Endothelial cell of umbilical vein (primary cell): ENCODE data around the gene FAM219B. TPM values are rescaled to one million over a fixed set of nuclear protein-coding genes. Genes with fewer than 3 reads are reported as not detected.
"Not testable (repeated sequence)": the region's sequence is repeated elsewhere in the genome, so short reads cannot be mapped to it uniquely, and the experiment has no call there.

Experiments
- BruUV-seq: library from RNA; stranded (reverse); fragments of 400-500 nt; replicated peaks from 2 replicates; lab custom pipeline; 2021; lab: Mats Ljungman, UMichigan
- CTCF ChIA-PET: fragments of 300-600, 350-600 bp; sonication (Branson Sonifier 250); formaldehyde crosslinking; loops from one replicate; lab custom pipeline; 2021; ENCODE audit warnings: antibody characterized with exemption, inconsistent platforms; lab: Charles Lee
- POLR2A ChIA-PET: fragments of 300-600, 350-600 bp; sonication (Branson Sonifier 250); formaldehyde crosslinking; loops from one replicate; lab custom pipeline; 2021; ENCODE audit warnings: antibody characterized with exemption, inconsistent platforms; lab: Charles Lee
- DNase-seq: peaks from one replicate; pipeline ENCODE4 v3.0.0-alpha.2; 2011; ENCODE audit warnings: low read depth, low spot score
- FAIRE-seq: peaks from 2 replicates; lab custom pipeline; 2011; peaks lifted over from hg19 to GRCh38; lab: Jason Lieb, UNC
- H2AFZ ChIP-seq: 2 replicates; pipeline ENCODE4 v1.6.0; 2012; ENCODE audit warnings: low read depth, low read length, control low read depth, inconsistent platforms
- H3K27ac ChIP-seq: 2 replicates; pipeline ENCODE4 v1.5.1; 2011; ENCODE audit warnings: low read depth, mild to moderate bottlenecking, control low read depth, low read length, moderate library complexity; ENCODE audit not compliant: insufficient read depth
- H3K27me3 ChIP-seq, 2 experiments: 2 replicates each; pipeline versions ENCODE4 v1.6.0 to v1.6.1; 2011; ENCODE audit warnings: low read length in 2 of 2, mixed read lengths in 1 of 2; ENCODE audit not compliant: control insufficient read depth in 2 of 2, insufficient read depth in 2 of 2
- H3K36me3 ChIP-seq, 2 experiments: 2 replicates in 1 of 2; 3 replicates in 1 of 2; pipeline ENCODE4 v1.5.1; 2011; ENCODE audit warnings: low read length in 2 of 2, mild to moderate bottlenecking in 1 of 2, moderate library complexity in 1 of 2; ENCODE audit not compliant: control insufficient read depth in 2 of 2, insufficient read depth in 2 of 2; ENCODE audit errors: extremely low read depth in 1 of 2
- H3K4me1 ChIP-seq: 3 replicates; pipeline ENCODE4 v1.5.1; 2011; ENCODE audit warnings: mild to moderate bottlenecking, low read length; ENCODE audit not compliant: control insufficient read depth, insufficient read depth; ENCODE audit errors: extremely low read depth
- H3K4me2 ChIP-seq: 2 replicates; pipeline ENCODE4 v1.6.1; 2011; ENCODE audit warnings: low read length, control low read depth, mixed read lengths; ENCODE audit not compliant: insufficient read depth
- H3K4me3 ChIP-seq, 3 experiments: fragments of 200-600 bp in 1 of 3; sonication (generic), shearing (Covaris generic) in 1 of 3; replicated peaks in 1 of 3; 2 replicates each; pipeline ENCODE4 v1.5.1; 2011 to 2016; ENCODE audit warnings: control low read depth in 3 of 3, low read length in 3 of 3, mild to moderate bottlenecking in 2 of 3, inconsistent platforms in 1 of 3, low read depth in 1 of 3, moderate library complexity in 1 of 3; ENCODE audit not compliant: insufficient read depth in 1 of 3
- H3K79me2 ChIP-seq: 2 replicates; pipeline ENCODE4 v1.6.0; 2012; ENCODE audit warnings: low read length, inconsistent platforms; ENCODE audit not compliant: control insufficient read depth, insufficient read depth
- H3K9ac ChIP-seq: replicated peaks from 2 replicates; pipeline ENCODE3; 2011; ENCODE audit warnings: low read length, control low read depth; ENCODE audit not compliant: insufficient read depth; ENCODE audit errors: extremely low read depth
- H3K9me1 ChIP-seq: replicated peaks from 3 replicates; pipeline ENCODE4 v1.6.0; 2011; ENCODE audit warnings: mild to moderate bottlenecking, low read length; ENCODE audit not compliant: control insufficient read depth, insufficient read depth; ENCODE audit errors: extremely low read depth
- H3K9me3 ChIP-seq: replicated peaks from 2 replicates; pipeline ENCODE4 v1.5.1; 2012; ENCODE audit warnings: low read length, inconsistent platforms; ENCODE audit not compliant: control insufficient read depth, insufficient read depth
- H4K20me1 ChIP-seq: replicated peaks from 2 replicates; pipeline ENCODE3; 2011; ENCODE audit warnings: mild to moderate bottlenecking, low read length; ENCODE audit not compliant: control insufficient read depth, insufficient read depth; ENCODE audit errors: extremely low read depth
- CTCF ChIP-seq, 2 donors: IDR thresholded peaks; 1 replicate in 1 of 2; 2 replicates in 1 of 2; pipeline ENCODE4 v1.5.1; 2011; ENCODE audit warnings: low read length in 2 of 2, mild to moderate bottlenecking in 2 of 2, moderate library complexity in 2 of 2, control low read depth in 1 of 2, inconsistent platforms in 1 of 2, low read depth in 1 of 2; ENCODE audit not compliant: insufficient read depth in 1 of 2; ENCODE audit errors: extremely low read depth in 1 of 2
- FOS ChIP-seq: IDR thresholded peaks from 2 replicates; pipeline ENCODE4 v1.6.1; 2011; ENCODE audit warnings: mild to moderate bottlenecking, low read length, moderate library complexity, borderline replicate concordance; ENCODE audit not compliant: insufficient read depth
- GATA2 ChIP-seq: IDR thresholded peaks from 2 replicates; pipeline ENCODE4 v1.7.0; 2011; ENCODE audit warnings: low read depth, mild to moderate bottlenecking, moderate library complexity, mixed read lengths, low read length; ENCODE audit not compliant: insufficient read length, insufficient read depth
- JUN ChIP-seq: IDR thresholded peaks from 2 replicates; pipeline ENCODE4 v1.6.1; 2011; ENCODE audit warnings: borderline replicate concordance, low read depth; ENCODE audit not compliant: insufficient read length, insufficient read depth
- MYC ChIP-seq: IDR thresholded peaks from one replicate; pipeline ENCODE4 v1.6.1; 2011; ENCODE audit warnings: mild to moderate bottlenecking, low read depth, low read length
- POLR2A ChIP-seq: IDR thresholded peaks from 2 replicates; pipeline ENCODE4 v1.6.1; 2012; ENCODE audit warnings: low read depth, mild to moderate bottlenecking, control low read depth, low read length
- dilution Hi-C: fragments of 300-500 bp; cut with MboI; formaldehyde crosslinking; loops from one replicate; pipeline ENCODE4 v1.15.0; 2019; ENCODE audit warnings: low sequenced_read_pairs; ENCODE audit not compliant: extremely low pct_ligation_motif_present
- intact Hi-C: fragments of 100-400 bp; cut with micrococcal nuclease; formaldehyde crosslinking; loops from one replicate; pipeline ENCODE4 v1.10.0; 2022
- polyA plus RNA-seq, 4 experiments: library from polyadenylated mRNA; depleted of rRNA in 3 of 4; stranded (reverse) in 3 of 4; unstranded in 1 of 4; fragments of >200 nt; gene quantifications; 2 replicates each; pipeline versions ENCODE4 v1.2.1 to v1.2.3, GENCODE V29; 2011 to 2012; ENCODE audit warnings: missing spikeins in 1 of 4
- total RNA-seq: library from RNA; stranded (reverse); gene quantifications from 2 replicates; pipeline ENCODE4 v1.2.3, GENCODE V29; 2021

The FAM219B gene
- total and polyA plus RNA-seq, 2 donors (not counting 3 experiments of a cell fraction or from before 2014, with no cell fraction given): 57.7 to 73.0 TPM

GRCh38 chr15:74913799-74914198, 7.1 kb upstream of the FAM219B start:
- POLR2A ChIA-PET, H3K27me3 ChIP-seq, H3K9me3 ChIP-seq, dilution Hi-C loops, H3K79me2 ChIP-seq, intact Hi-C loops, H3K4me1 ChIP-seq, H3K4me3 ChIP-seq, H3K27ac ChIP-seq, DNase-seq, H2AFZ ChIP-seq, FAIRE-seq, H3K4me2 ChIP-seq, BruUV-seq, H4K20me1 ChIP-seq, H3K9ac ChIP-seq, H3K9me1 ChIP-seq, H3K36me3 ChIP-seq: not testable (repeated sequence)
- CTCF ChIA-PET: interaction anchor here (6.9 kb wide), 1 partner anchor 13 kb away, joined by 35 read pairs; no protein-coding TSS in a partner anchor

- dilution Hi-C loops: no loop called here
- ChIA-PET POLR2A (no interaction called here), CTCF (interaction anchor here (0.7 to 6.9 kb wide), 2 partner anchors 12 to 144 kb away, joined by 3 to 35 read pairs; no protein-coding TSS in a partner anchor)
- Histone ChIP-seq H3K27ac (no peak overlapping the region), H3K9me1 (no peaks in the 10 kb centered on the region), H3K4me3 (no peak overlapping the region), H3K4me2 (no peak overlapping the region), H3K4me1 (no peaks in the 10 kb centered on the region), H3K9me3 (no peaks in the 10 kb centered on the region), H3K9ac (no peak overlapping the region), H4K20me1 (no peaks in the 10 kb centered on the region), H3K36me3 (peaks cover 3 to 9% of the 10 kb centered on the region in 2 experiments), H3K79me2 (no peaks in the 10 kb centered on the region), H3K27me3 (no peaks in the 10 kb centered on the region), H2AFZ (no peak overlapping the region)
- no peak for FAIRE-seq
- no peak for DNase-seq
- no TSS peak for BruUV-seq
- no peak for TF ChIP-seq CTCF (IDR thresholded peaks at IDR 0.05; ENCODE audit: extremely low read depth in 1 of 2, insufficient read depth in 1 of 2, low read depth in 1 of 2, low read length in 2 of 2)
- no peak for TF ChIP-seq MYC
- no peak for TF ChIP-seq GATA2
- TF ChIP-seq FOS: no peak
- TF ChIP-seq POLR2A: no peak
- TF ChIP-seq JUN: no peak
- intact Hi-C loops: no loop called here
Measured at GRCh38 chr15:74913041-74913440, 6.4 kb upstream of the FAM219B start.
